BE2C (cell line): Measurements from ENCODE around the gene KDF1.

ENCODE experiments used
- DNase-seq: peaks from one replicate; pipeline ENCODE4 v3.0.0-alpha.2; 2020
- H3K27me3 ChIP-seq: fragments of 250-450 bp; sonication (Bioruptor Pico); 2 replicates; pipeline ENCODE4 v1.5.1; 2020; ENCODE audit warnings: mild to moderate bottlenecking
- H3K36me3 ChIP-seq: fragments of 250-450 bp; sonication (Bioruptor Pico); 2 replicates; pipeline ENCODE4 v1.5.1; 2020; ENCODE audit warnings: mild to moderate bottlenecking
- H3K4me1 ChIP-seq: fragments of 250-450 bp; sonication (Bioruptor Pico); 2 replicates; pipeline ENCODE4 v1.5.1; 2020
- H3K4me3 ChIP-seq: 2 replicates; pipeline ENCODE4 v1.5.1; 2011; ENCODE audit warnings: low read depth, low read length
- H3K9me3 ChIP-seq: fragments of 250-450 bp; sonication (Bioruptor Pico); 2 replicates; pipeline ENCODE4 v1.5.1; 2020
- CTCF ChIP-seq: IDR thresholded peaks from 2 replicates; pipeline ENCODE4 v1.5.1; 2012; ENCODE audit warnings: mild to moderate bottlenecking, low read depth, low read length

KDF1 gene

GRCh38 chr1:26946270-26946669 is 14.0 kb downstream of the KDF1 start:
- no peaks in the 10 kb centered on the region for H3K27me3 ChIP-seq
- H3K36me3 ChIP-seq, result peaks cover 14% of the 10 kb centered on the region
- TF ChIP-seq CTCF, result no peak

GRCh38 chr1:26945728-26946127 is 14.5 kb downstream of the KDF1 start:
- no peak overlapping the region for H3K4me3 ChIP-seq
- no peak for DNase-seq
- peaks cover 14% of the 10 kb centered on the region for H3K36me3 ChIP-seq
- TF ChIP-seq CTCF, result no peak
- H3K4me1 ChIP-seq, result no peaks in the 10 kb centered on the region
- no peaks in the 10 kb centered on the region for H3K9me3 ChIP-seq
- no peaks in the 10 kb centered on the region for H3K27me3 ChIP-seq

More at GRCh38 chr1:26946270-26946669, 14.0 kb downstream of the KDF1 start:
- no peak for DNase-seq
- H3K9me3 ChIP-seq, result no peaks in the 10 kb centered on the region
- no peak overlapping the region for H3K4me3 ChIP-seq
- H3K4me1 ChIP-seq, result no peaks in the 10 kb centered on the region

GRCh38 chr1:26945138-26945537 is 15.1 kb downstream of the KDF1 start:
- Histone ChIP-seq H3K4me1 (no peaks in the 10 kb centered on the region), H3K4me3 (no peak overlapping the region), H3K9me3 (no peaks in the 10 kb centered on the region), H3K36me3 (peaks cover 14% of the 10 kb centered on the region), H3K27me3 (no peaks in the 10 kb centered on the region)
- DNase-seq, result no peak
- no peak for TF ChIP-seq CTCF

GRCh38 chr1:26942656-26943055 is 17.6 kb downstream of the KDF1 start:
- no peak for TF ChIP-seq CTCF
- Histone ChIP-seq H3K4me1 (no peaks in the 10 kb centered on the region), H3K9me3 (no peaks in the 10 kb centered on the region), H3K27me3 (no peaks in the 10 kb centered on the region), H3K4me3 (no peak overlapping the region), H3K36me3 (peaks cover 14% of the 10 kb centered on the region)
- DNase-seq, result no peak

- TF ChIP-seq CTCF, result no peak
- Histone ChIP-seq H3K36me3 (peaks cover 14% of the 10 kb centered on the region), H3K4me1 (no peaks in the 10 kb centered on the region), H3K27me3 (no peaks in the 10 kb centered on the region), H3K9me3 (no peaks in the 10 kb centered on the region), H3K4me3 (no peak overlapping the region)
- DNase-seq, result no peak
Observed at GRCh38 chr1:26941311-26941710, 19.0 kb downstream of the KDF1 start.

- no peak overlapping the region for H3K4me3 ChIP-seq
Observed at GRCh38 chr1:26938659-26939025, 21.6 kb downstream of the KDF1 start.

More at GRCh38 chr1:26938659-26939025, 21.6 kb downstream of the KDF1 start:
- H3K4me1 ChIP-seq, result no peaks in the 10 kb centered on the region
- no peak for DNase-seq
- H3K27me3 ChIP-seq, result no peaks in the 10 kb centered on the region
- peaks cover 17% of the 10 kb centered on the region for H3K36me3 ChIP-seq
- H3K9me3 ChIP-seq, result no peaks in the 10 kb centered on the region
- no peak for TF ChIP-seq CTCF
